AG09309 (cell line): Measurements from ENCODE around the gene GATA5.
"Not testable (repeated sequence)": the region's sequence is repeated elsewhere in the genome, so short reads cannot be mapped to it uniquely, and the experiment has no call there.

ENCODE experiments used
- DNase-seq: peaks from one replicate; pipeline ENCODE4 v3.0.0-alpha.2; 2010; ENCODE audit warnings: low read depth
- H3K4me3 ChIP-seq: 2 replicates; pipeline ENCODE4 v1.5.1; 2011; ENCODE audit warnings: mild to moderate bottlenecking, low read depth, low read length, moderate library complexity; ENCODE audit not compliant: control insufficient read depth
- CTCF ChIP-seq: IDR thresholded peaks from 2 replicates; pipeline ENCODE4 v1.5.1; 2011; ENCODE audit warnings: mild to moderate bottlenecking, low read depth, low read length, inconsistent platforms; ENCODE audit not compliant: insufficient read depth, control insufficient read depth; ENCODE audit errors: missing control alignments

The GATA5 gene

DNA sequence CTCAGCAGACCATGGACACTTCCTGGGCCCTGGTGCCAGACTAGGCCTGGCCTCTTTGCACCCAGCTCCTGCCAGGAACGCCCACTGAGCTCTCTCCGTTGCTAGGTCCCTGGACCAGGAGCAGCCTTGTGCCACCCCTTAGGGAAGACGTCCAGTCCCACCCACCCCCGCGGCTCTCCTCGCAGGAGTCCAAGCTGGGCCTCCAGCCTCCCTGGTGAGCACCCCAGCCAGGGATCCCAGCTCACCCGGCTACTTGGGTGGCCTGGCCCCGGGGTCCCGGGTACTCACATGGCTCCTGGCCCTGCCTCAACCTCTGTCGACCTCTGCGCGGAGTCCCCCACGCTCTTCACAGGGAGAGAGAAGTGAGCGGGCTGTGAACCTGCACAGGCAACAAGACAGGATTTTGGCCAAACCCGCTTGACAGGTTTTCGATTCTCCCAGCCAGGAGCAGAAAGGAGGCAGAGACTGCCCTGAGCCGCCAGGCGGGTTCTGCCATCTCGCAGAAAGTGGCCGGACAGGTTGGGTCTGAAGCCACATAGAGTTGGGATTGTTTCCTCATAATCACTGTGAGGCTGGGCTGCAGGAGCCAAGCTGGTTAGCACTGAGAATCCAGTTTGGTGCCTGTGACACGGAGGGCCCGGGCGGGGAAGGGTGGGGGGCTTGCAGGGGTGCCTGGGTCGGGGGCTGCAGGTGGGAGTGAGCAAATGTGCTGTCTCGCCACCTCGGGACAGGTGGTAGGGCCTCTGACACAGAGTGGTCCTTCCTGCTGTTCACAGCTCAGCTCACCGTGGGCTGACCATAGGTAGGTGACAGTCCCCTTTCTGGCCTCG is 48.4 kb downstream of the GATA5 start, which contains the start of gene RBBP8NL:
Gene RBBP8NL, minus strand, starts transcription at position 368 of the 830 bp plus-strand sequence. CDS start 7,892 bp downstream, outside the sequence.
- no peak within 1 kb of the TSS for H3K4me3 ChIP-seq
- no peak for TF ChIP-seq CTCF
- DNase-seq, result no peak

- TF ChIP-seq CTCF, result no peak
- DNase-seq, result no peak
- no peak overlapping the region for H3K4me3 ChIP-seq
Measured at GRCh38 chr20:62426699-62427131, 49.1 kb downstream of the GATA5 start.

DNA sequence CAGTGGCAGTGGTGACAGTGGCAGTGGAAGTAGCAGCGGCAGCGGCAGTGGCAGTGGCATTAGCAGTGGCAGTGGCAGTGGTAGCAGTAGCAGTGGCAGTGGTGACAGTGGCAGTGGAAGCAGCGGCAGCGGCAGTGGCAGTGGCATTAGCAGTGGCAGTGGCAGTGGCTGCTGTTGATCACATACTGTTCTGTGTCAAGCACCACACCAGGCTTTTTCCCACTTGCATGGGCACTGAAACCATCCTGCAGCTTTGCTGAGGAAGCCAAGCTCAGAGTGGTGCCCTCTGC is 49.8 kb downstream of the GATA5 start:
- not testable (repeated sequence) for H3K4me3 ChIP-seq, DNase-seq

GRCh38 chr20:62425281-62426058 is 50.3 kb downstream of the GATA5 start:
- H3K4me3 ChIP-seq, result no peak overlapping the region
- no peak for DNase-seq
- TF ChIP-seq CTCF, result no peak

- no peak for TF ChIP-seq CTCF
- no peak for DNase-seq
- H3K4me3 ChIP-seq, result no peak overlapping the region
Measured at GRCh38 chr20:62424249-62425107, 51.3 kb downstream of the GATA5 start.

DNA sequence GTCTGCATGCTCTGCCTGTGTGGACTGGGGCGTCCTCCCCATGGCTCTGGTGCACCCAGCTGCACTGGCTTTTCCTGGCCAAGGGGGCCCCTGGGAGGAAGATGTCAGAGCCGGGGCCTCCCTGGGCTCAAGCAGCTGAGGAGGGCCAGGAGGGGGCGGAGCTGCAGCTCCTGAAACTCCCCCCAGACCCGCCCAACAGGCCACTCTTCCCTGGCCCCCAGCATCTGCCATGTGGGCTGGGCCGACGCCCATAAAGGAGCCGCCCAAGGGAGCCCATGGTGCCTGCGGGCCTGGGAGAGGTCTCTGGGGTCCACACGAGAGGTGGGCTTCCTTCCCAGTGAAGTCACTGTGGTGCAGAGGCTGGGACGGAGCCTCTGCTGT is 52.5 kb downstream of the GATA5 start:
- no peak for TF ChIP-seq CTCF
- no peak for DNase-seq

More for the DNA sequence above, 52.5 kb downstream of the GATA5 start:
- H3K4me3 ChIP-seq, result no peak overlapping the region
